ENCODE measurements around the gene CA14.

GRCh38 chr1:150280138-150280707 is 22.6 kb downstream of the CA14 start:
- TF ChIP-seq CTCF (IDR thresholded peaks at IDR 0.05) (no peak), POLR2AphosphoS5 (IDR thresholded peaks at IDR 0.05) (no peak)
